Middle frontal gyrus (tissue), 1 donor: ENCODE data around the gene COA8.

Experiments used
- DNase-seq: peaks from one replicate; pipeline ENCODE4 v3.0.0-alpha.2; 2015; ENCODE audit warnings: low spot score; ENCODE audit errors: extremely low spot score

COA8 gene

DNA sequence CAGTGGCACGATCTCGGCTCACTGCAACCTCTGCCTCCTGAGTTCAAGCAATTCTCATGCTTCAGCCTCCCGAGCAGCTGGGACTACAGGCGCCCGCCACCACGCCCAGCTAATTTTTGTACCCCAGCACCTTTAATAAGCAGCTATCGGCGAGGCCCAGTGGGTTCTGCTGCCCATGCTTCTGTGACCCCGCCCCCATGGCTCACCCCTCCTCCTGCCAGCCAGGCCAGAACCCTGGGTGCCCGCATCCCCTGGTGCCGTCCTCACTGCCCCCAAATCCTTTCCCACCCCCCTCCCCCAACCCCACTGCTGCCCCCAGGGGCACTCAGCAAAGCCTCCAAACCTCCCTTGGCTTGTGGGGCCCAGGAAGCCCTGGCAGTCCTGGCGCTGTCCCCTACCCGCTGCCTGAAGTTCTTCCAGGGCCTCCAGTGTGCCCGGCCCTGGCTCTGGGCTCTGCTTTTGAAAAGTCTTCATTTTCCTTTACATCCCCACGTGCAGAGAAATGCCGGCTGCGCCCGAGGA lies 14.8 kb upstream of the COA8 start:
- DNase-seq = no peak

DNA sequence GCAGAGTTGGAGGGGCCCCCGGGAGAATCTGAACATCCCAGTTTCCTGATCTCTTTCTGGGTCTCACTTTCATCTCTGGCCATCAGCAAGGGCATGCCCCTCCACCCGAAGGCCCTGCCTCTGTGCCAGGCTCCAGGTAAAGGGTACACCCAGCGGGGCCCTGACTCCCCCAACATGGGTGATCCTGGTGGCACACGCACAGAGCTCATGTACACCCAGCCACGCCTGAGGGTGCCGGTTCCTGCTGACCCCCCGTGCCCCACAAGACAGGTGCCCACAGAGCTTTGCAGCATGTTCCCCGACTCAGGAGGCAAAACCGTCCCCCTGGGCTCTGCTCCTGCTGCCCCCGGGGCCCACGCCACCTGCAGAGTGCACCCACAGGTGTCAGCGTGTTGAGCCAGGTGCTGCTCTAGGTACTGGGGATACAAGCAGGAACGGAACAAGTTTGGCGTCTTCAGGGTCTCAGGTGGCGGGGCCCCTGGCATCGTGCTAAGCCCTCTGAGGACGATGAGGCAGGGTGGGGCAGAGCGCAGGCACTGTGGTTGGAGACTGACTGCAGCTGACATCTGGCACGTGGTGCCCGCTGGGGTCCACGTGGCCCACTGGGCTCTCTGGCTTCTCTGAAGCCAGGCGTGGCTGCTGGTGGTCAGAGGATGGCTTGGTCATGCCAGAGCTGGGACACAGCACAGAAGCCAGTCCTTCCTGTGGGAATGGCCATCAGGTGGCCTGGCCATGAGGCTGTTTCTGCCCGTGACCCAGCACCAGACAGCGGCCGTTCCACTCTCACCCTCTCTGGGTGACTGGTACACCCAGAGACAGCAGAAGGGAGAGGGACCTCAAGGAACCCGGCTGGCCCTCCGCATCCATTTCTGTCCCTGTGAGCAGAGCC lies 14.1 kb upstream of the COA8 start:
- DNase-seq = no peak

DNA sequence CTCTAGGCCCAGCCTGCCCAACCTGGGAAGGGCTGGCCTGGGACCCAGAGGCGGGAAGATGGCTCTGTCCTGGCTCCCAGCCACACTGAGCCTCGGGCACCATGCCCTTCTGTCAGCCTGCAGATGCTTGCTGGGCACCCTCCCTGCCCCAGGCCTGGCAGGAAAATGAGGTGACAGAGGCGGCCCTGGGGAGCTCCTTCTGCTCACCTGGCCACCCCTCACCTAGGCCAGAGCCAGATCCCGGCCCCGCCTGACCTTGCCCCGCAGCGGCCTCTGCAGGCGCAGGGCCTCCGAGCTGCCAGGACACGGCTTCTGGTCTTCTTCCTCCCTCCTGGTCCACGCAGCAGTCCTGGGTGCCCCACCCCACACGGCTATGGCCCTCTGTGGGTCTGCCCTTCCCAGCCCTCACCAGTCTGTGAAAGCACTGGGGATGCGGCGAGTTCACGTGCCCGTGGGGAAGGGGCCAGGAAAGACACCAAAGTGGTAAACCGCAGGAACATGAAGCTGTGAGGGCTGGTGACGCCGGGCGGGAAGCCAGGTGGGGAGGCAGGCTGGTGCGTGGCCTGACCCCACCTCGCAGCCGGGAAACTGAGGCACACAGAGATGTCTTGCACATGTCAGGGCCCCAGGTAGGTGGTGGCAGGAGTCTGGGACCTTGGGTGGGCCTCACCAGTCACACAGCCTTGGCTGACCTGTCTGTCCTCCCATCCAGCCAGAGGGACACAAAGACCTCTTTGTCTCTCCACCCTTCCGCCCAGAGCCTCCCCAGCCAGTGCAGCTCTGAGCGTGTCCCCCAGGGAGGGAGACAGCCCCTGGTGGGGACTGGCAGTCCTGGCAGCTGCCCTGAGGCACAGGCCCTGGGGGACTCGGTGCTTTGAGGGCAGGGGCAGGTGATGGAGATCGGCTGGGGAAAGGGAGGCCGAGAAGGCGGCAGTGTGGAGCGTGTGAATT lies 13.1 kb upstream of the COA8 start:
- no peak for DNase-seq

DNA sequence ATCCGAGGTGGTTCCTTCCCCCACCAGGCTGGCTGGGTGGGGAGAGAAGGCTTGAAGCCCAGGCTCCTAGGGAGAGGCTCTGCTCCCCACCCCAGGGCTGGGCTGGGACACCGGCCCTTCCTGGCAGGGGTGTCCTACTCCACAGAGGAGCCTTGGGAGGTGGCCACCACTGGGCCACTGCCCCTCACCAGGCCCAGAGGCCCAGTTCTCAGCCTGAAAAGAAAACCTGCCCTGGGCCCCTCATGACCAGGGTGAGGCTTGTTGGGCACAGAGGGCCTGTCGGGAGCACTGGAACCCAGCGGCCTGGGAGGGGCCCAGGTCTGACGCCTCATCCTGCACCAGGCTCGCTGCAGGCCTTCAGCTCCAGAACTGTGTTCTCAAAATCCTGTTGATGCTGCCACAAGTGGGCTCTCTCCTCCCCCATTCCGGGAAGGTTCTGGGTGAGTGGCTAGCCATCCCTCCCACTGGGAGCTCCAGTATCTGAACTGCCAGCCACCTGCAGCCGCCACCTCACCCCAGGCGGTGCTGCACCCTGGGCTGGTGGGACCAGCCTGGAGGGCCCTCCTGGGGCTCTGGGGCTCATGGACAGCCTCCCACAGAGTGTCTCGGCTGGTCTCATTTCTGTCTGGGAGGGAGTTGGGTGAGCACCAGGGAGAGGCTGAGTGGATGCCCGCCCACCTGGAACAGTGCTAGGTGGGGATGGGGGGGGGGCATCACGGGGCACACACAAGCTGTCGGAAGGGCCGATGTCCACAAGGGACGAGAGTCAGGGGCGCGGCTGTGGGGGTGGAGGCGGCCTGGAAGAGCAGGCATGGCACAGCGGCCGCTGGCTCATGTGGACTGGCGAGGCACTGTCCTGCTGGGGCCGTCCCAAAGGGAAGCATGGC lies 12.1 kb upstream of the COA8 start:
- no peak for DNase-seq

DNA sequence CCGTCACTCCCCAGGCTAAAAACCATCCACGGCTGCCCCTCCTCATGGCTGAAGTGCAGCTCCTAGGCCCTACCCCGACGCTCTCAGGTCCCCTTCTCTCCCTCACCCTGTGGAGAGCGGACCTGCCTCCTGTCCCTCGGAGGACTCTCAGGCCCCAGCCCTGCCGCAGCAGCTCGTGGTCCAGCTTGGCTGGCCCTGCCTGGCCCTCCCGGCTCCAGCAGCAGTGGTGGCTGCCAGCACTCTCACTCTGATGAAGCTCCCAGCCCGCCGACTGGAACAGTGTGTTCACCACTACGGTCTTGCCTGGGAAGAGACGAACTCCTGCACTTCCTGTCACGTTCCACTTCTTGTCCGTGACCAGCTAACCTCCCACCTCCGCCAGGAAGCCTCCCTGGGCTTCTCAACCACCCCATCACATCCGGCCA lies 11.4 kb upstream of the COA8 start:
- DNase-seq = no peak

DNA sequence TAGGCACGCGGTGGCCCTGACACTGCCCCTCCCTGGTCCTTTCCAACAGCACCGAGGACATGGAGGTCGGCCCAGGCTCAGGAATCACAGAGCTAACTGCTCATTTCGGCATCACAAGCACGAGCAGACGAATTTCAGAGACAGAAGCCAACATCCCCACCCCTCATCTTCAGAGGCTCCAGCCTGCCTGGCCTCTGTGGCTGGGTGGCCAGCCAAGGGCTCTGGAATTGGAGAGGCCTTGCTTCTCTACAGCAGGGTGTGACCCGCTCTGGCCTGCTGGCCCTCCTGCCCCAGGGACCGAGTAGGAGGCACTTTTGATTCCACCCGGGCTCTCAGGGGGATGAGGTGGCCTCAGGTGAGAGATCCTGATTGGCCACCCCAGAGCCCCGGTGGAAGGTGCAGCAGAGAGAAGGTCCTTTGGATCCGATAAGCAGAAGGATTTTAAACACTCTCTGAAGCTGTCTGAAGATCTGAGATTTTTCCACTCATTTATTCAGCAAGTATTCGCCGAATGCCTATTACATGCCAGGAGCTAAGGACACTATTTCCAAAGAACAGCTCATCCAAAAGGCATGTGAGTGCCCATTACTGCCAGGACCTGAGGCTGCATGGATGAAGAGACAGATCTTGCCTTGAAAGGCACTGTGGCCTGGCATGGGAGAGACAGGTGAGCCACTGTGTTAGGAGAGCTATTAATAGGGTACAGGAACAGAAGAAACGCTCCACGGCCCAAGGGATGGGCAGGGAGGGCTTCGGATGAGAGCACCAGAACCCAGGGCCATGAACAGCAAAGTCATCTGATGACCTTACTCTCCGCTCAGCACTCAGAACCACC lies 10.5 kb upstream of the COA8 start:
- DNase-seq = no peak

DNA sequence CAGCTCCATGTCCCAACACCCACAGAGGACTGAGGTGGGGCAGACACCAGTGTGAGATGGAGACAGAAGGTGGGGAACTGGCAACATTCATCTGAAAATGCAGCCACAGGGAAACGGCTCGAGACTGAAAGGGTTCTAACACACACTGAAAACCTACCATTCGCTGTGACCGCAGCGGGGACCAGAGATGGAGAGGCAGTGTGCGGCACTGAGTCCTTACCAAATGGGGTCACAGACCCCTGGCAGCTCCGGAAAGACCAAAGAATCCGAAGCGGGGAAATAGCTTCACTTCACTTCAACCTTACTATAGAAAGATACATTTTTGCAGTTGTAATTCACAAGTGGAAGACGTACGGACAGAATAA lies 9.9 kb upstream of the COA8 start:
- DNase-seq = no peak

DNA sequence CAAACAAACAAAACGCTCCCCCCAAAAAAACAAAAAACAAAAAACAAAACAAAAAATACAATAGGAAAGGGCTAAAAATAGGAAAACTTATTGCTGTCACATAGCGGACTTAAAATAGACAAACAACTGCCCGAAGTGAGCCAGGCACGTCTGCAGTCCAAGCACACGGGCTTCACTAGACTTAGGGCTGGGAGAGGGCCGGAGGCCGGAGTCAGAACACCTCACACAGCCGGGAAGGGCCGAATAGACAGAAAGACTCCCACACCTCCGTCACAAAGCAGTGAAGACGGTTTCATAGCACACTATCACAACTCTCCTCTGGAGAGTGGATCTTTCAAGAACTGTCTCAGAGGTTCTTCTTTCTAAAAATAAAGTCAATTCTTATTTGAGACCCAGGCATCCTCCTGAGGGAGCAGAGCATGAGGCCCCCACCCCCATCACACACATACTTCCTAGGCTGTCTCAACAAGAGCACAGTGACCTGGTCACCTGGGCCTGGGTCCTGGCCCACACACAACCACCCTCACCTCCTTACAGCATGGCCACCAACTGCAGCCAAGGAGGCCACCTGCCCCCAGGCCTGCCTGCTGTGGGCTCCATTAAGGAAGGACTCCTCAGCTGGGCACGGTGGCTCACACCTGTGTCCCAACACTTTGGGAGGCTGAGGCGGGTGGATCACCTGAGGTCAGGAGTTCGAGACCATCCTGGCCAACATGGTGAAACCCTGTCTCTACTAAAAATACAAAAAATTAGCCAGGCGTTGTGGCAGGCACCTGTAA lies 7.0 kb upstream of the COA8 start:
- no peak for DNase-seq

DNA sequence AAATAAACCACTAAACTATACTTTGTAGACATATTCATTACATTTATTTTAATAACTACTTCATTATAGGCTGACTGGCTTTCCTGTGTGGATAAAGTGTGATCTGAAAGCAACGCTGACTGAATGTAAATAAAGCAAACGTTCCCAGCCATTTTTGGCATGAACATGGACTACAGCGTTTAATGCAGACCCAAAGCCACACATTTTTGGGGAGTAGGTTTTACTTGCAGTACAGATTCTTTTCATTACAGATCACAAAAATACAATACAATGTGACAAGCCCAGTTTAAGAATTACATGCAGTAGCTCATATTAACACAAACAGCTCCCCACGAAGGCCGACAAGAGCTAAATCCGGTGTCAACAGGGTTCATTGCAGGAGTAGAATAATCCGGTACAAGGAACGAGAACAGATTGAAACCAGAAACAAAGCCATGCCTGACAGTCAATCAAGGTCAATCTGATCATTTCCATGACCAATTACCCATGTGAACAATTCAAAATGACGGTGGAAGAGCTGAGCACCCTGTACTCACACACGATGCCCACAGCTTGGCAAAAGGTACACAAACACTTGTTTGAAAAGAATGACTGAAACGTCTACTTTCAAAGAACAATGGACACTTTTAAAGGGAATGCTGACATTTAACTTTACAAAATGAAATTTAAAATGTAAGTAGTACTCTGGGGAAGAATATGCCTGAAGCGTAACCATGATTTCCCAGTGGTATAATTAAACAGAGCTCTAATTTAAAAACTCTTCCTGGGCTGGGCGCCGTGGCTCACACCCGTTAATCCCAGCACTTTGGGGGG lies 5.6 kb upstream of the COA8 start:
- no peak for DNase-seq

DNA sequence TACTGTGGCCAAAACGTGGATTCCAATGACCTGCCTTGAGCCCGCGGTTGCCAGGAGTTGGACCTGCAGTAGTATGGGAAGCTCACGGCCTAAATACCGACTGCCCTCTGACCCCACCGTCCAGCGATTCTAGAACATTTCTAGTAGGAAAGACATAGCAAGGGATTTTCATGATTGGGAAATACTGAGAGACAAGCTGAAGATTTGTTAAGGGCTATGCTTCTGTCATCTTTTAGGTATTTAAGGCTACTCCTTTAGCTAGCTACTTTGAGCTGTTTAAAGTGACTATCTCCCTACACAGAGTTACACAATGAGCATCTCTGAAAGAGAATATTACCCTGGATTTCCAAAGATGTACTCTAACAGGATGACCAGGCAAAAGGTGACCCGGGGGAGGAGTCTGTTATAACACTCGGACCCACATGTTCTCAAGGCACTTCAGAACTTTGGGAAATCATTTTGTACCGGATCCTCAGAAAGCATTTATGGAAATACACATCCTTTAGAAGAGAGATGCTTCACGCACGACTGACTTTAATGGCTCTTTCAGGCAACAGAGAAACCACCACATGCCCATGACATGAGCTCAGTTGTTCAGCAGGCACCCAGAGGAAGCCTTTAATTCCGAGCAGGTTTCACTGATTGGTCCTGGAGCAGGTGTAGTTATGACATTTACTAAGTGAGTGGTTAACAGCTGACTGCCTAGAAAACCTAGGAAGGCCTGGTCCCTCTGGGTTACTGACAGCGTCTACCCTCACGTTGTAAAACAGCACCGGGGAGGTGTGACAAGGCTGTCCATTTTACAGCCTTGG lies 4.5 kb upstream of the COA8 start:
- no peak for DNase-seq

DNA sequence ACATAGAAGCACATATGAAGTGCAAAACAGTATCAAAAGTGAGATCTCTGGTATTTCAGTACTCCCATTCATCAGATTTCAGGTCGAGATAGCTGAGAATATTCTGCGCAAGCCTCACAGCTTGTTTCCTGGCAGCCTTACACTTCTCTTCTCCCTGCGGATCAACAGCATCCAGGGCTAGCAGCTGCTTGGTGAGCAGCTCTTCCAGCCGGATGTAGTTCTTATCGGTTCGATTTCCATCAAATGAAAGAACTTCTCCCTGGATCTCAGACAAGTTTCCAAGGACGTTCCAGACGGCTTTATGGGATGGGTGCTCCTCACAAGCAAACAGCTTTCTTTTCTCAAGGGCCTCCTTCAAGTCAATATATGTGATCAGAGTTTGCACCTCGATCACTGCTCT lies 3.0 kb upstream of the COA8 start:
- DNase-seq = no peak

DNA sequence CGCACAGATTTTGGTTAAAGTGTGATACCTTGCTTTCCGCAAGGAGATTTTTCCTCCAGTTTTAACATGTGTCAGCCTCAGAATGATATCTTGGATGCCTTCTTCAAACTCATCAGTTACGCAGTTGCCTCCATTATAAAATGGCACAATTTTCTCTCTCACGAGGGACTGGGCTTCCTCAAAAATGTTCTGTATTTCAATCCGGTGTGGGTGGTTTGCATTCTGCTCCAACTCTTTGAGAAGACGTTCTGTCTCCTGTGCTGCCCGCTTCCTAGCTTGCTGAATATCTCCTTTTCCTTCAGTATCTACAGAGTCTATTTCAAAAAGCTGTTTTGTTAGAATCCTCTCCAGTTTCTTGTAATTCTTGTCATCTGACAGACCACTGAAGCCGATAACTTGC lies 2.1 kb upstream of the COA8 start:
- DNase-seq = no peak

DNA sequence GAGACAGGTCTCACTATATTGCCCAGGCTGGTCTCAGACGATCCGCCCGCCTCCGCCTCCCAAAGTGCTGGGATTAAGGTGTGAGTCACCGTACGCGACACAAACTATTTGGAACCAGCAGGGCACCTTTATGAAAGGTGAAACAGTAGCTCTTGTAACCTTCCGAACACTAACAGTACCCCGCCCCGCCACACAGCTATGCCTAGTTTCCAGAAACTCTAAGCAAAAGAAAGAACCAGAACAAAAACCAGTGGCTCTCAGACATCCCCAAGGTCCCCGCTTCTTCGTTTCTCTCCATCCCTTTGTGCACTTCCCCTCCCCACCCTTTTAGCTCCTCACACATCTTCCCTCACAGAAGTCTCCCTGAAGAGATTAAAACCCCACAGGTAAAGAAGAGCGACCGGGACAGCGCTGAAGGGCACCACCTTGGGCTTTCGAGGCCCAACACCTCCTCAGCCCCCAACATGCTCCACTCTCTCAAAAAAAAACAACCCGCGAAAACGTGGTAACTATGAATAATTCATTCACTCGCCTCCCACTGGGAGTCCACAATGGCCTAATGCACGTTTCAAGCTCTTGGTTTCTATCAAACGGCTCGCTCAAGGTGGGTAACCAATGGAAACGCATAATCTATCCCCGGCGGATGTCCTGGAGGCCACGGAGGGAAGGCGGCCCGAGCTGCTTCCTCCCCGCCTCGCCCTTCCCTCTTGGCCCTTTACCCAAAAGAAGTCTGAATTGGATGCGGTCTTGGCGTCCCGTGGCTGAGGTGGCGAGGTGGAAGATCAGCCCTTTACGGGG lies 1.2 kb upstream of the COA8 start:
- DNase-seq = no peak

DNA sequence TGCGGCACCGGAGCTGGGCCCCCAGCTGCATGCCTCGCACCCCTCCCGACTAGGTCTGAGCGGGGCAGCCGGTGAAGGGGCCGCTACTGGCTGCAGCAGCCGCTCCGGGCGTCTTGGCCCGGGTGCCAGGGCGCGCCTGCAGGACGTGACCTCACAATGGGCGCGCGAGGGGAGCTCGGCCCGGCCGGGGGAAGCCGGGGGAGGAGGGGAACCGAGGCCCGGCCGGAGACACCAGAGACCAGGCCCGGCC lies 656 bp upstream of the COA8 start:
- DNase-seq = no peak

DNA sequence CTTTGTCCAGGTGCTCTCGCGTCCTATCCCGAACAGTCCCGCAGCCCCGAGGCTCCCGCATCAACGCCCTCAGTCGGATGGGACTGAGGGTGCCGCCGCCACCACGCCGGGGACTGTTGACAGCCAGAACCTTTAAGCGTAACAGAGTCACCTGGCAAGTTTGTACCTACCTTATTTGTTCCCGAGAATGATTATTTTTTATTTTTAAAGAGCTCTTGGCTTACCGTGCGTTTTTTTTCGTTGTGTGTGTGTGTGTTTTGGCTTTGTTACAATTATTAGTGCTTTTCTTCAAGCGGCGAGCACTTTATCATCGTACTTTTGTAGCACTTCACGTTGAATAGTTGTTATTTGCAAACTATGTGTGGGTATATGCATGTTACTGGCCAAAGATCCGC lies 463 bp downstream of the COA8 start:
- DNase-seq = no peak

DNA sequence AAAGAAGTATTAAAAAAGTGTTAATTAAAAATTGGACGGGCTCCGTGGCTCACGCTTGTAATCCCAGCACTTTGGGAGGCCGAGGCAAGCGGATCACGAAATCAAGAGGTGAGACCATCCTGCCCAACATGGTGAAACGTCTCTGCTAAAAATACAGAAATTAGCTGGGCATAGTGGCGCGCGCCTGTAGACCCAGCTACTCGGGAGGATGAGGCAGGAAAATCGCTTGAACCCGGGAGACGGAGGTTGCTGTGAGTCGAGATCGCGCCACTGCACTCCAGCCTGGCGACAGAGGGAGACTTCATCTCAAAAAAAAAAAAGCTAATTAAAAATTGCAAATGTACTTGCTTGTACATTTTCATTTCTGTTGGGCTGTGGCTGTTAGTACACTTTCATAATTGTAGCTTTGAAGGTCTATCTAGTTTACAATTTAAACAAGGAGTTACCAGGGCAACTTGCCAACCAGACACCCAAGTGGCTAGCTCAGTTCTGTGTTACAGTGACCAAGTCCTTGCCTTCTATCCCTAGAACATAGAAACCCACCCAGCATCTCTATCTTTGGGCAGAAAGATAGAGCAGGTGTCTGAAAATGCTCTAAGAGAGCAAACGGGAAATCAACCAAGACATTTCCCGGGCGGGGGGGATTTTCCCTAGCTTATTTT lies 1.2 kb downstream of the COA8 start:
- DNase-seq = no peak

DNA sequence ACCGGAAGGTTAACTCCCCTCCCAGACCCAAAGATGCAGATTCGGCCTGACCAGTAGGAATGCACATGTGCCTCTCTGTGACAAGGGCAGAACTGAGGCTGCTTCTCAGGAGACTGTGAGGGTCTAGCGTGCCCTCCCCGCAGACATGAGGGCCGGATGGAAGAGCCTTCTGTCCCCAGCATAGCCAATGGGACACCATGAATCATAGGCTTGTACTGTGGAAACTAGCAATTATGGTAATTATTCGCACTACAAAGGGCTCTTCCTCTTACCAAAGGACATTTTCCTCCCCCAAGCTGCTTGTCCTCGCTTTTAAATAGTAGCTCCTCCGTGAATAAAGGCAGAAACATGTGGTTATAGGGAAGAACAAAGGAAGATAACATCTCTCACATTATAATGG lies 6.2 kb downstream of the COA8 start:
- no peak for DNase-seq
